ENCODE data around the gene SLC25A11.
A peak's percentile ranks its signal among the peaks of the same experiment; 100 is the strongest.
"Not testable (repeated sequence)": the region's sequence is repeated elsewhere in the genome, so short reads cannot be mapped to it uniquely, and the experiment has no call there.

Gene SLC25A11

DNA sequence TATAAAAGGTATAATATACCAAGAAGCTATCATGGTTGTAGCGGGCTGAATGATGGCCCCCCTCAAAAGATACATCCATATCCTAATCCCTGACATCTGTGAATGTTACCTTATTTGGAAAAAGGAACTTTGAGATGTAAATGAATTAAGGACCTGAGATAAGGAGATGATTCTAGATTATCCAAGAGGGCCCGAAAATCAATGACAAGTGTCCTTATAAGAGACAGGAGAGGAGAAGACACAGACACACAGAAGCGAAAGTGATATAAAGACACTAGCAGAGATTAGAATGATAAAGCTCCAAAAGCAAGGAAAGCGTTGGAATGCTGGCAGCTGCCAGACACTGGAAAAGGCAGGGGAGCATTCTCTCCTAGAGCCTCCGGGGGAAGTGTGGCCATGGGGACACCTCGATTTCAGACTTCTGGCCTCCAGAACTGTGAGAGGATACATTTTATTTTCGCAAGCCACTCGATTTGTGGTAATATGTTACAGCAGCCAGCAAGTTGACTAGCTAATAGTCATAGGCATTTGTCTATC is 20.3 kb downstream of the SLC25A11 start:
- TF ChIP-seq, protein P1, sequence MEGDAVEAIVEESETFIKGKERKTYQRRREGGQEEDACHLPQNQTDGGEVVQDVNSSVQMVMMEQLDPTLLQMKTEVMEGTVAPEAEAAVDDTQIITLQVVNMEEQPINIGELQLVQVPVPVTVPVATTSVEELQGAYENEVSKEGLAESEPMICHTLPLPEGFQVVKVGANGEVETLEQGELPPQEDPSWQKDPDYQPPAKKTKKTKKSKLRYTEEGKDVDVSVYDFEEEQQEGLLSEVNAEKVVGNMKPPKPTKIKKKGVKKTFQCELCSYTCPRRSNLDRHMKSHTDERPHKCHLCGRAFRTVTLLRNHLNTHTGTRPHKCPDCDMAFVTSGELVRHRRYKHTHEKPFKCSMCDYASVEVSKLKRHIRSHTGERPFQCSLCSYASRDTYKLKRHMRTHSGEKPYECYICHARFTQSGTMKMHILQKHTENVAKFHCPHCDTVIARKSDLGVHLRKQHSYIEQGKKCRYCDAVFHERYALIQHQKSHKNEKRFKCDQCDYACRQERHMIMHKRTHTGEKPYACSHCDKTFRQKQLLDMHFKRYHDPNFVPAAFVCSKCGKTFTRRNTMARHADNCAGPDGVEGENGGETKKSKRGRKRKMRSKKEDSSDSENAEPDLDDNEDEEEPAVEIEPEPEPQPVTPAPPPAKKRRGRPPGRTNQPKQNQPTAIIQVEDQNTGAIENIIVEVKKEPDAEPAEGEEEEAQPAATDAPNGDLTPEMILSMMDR (IDR thresholded peaks at IDR 0.05; ENCODE audit: low read depth, low read length) = no peak
- no peak for DNase-seq (ENCODE audit: low read depth in 2 of 2)

DNA sequence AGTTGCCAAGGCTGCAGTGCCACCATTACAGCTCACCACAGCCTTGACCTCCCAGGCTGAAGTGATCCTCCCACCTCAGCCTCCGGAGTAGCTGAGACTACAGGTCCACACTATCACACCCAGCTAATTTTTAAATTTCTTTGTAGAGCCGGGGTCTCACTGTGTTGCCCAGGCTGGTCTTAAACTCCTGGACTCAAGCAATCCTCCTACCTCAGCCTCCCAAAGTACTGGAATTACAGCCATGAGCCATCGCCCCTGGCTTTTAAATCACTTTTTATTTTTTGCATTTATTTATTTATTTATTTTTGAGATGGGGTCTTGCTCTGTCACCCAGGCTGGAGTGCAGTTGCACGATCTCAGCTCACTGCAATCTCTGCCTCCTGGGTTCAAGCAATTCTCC is 25.3 kb downstream of the SLC25A11 start:
- H3K4me3 ChIP-seq (replicated peaks in 1 of 2; ENCODE audit: low read depth in 2 of 2, low read length in 2 of 2); DNase-seq (ENCODE audit: low read depth in 2 of 2): not testable (repeated sequence)

More for the DNA sequence above, 20.3 kb downstream of the SLC25A11 start:
- no peak overlapping the region for H3K4me3 ChIP-seq (replicated peaks in 1 of 2; ENCODE audit: low read depth in 2 of 2, low read length in 2 of 2)

DNA sequence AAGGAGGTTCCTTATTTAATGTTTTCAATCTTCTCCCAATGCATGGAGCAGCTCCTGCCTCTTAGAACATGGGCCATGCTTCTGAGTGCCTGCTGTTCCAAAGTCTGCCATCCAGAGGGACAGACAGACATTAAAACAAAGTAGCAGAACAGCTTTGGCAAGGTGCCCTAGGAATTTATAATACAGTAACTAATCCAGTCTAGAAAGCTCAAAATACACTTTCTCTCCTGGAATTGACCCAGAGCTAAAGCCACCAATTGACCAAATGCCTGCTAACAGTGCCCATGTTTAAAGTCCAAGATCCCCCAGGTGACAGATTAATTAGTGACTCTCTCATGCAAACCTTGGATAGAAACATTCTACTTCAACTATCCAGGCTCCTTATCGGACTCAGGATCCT is 25.9 kb downstream of the SLC25A11 start:
- TF ChIP-seq, protein P1 (IDR thresholded peaks at IDR 0.05; ENCODE audit: low read depth, low read length) = no peak
- peak in 1 of 2 donors; percentile 34 for DNase-seq (ENCODE audit: low read depth in 2 of 2)
- H3K4me3 ChIP-seq (replicated peaks in 1 of 2; ENCODE audit: low read depth in 2 of 2, low read length in 2 of 2) = no peak overlapping the region

DNA sequence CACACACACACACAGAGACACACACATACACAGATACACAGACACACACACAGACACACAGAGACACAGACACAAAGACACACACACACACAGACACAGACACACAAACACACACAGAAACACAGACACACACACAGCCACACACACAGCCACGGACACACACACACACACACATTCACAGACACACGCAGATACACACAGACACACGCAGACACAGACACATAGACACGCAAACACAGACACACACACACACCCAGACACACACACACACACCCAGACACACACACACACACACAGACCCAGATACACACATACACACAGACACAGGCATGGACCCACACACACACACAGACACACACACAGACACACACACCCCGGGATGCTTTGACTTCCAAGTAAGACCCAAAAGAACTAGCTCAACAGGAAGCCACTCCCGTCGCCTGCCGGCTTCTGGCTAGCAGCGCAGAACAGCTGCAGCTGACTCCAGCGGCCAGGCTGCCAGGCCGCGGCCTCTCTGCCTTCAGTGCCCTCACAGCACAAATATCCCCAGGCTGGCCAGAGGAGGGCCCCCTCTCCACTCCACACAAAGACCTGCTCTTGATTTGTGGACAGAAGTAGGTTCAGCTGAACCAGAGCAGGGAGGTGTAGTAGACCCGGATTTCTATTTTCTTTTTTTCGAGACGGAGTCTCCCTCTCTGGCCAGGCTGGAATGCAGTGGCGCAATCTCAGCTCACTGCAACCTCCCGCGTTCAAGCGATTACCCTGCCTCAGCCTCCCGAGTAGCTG is 30.9 kb downstream of the SLC25A11 start:
- TF ChIP-seq, protein P1 (IDR thresholded peaks at IDR 0.05; ENCODE audit: low read depth, low read length) = peak; percentile 93
- H3K4me3 ChIP-seq (replicated peaks in 1 of 2; ENCODE audit: low read depth in 2 of 2, low read length in 2 of 2) = no peak overlapping the region
- DNase-seq (ENCODE audit: low read depth in 2 of 2) = peak; percentile 96 to 98

DNA sequence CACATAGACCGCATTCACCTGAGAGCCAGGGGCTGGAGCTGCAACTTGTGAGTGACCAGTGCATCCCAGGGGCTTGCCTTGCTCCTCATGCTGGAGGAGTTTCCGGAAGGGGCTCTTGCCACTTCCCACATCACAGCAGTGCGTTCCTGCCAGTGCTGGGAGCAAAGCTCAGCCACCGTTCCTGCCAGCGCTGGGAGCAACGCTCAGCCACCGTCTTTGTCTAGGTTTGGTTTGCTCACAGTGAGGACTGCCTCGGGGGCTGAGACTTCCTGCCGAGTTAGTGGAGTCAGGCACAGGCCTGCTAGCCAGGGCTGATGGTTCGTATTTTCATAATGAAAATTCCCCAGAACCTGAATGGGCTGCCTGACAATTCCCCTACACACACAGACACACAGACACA is 31.5 kb downstream of the SLC25A11 start:
- TF ChIP-seq, protein P1 (IDR thresholded peaks at IDR 0.05; ENCODE audit: low read depth, low read length) = no peak
- DNase-seq (ENCODE audit: low read depth in 2 of 2) = peak in 1 of 2 donors; percentile 23
- H3K4me3 ChIP-seq (replicated peaks in 1 of 2; ENCODE audit: low read depth in 2 of 2, low read length in 2 of 2) = no peak overlapping the region

DNA sequence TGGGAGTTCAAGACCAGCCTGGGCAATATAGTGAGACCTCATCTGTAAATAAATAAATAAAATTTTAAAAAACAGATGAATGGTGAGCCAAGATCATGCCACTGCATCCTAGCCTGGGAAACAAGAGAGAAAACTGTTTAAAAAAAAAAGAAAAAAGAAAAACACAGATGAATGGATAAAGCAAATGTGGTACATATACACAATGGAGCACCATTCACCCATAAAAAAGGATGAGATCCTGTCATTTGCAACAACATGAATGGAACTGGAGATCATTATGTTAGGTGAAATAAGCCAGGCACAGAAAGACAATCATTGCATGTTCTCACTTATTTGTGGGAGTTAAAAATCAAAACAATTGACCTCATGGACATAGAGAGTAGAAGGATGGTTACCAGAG is 33.2 kb downstream of the SLC25A11 start:
- not testable (repeated sequence) for H3K4me3 ChIP-seq (replicated peaks in 1 of 2; ENCODE audit: low read depth in 2 of 2, low read length in 2 of 2); DNase-seq (ENCODE audit: low read depth in 2 of 2)

DNA sequence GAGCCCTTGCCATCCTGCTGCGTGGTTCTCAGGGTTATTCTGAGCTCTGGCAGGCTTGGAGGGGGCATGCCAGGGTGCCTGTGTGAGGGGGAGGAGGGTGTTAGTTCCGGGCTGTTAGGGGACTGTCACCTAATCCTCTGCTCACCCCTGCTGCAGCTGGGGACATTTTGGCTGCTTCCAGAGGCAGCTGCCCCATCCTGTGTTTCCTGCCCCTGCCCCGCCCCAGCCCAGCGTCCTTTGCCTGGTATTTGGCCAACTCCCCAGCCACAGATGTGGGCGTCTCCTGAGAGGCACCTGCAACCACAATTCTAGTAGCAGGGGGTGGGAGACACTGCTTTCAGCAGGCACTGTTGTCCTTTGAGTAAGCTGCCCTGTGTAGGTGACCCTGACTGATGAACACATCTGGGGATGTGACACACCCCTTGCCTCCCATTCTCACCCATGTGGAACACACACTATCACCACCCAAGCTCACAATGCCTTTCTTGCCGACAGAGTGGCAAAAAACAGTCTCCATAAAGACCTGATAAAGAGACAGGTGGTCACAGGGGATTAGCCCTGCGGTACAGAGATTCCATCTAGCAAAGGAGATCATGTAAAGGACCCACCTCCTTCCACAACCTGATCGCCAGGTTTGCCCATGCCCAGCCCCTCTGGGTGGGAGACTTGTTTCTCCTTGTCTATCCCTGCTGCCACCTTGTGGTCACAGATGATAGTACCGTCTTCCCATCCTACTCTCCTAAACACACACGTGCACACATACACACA is 36.6 kb downstream of the SLC25A11 start, which contains the start of gene CHRNE:
Gene CHRNE, minus strand, starts transcription at position 48 of the 768 bp plus-strand sequence. Its CDS starts 35 bp downstream, at position 13.
- H3K4me3 ChIP-seq (replicated peaks in 1 of 2; ENCODE audit: low read depth in 2 of 2, low read length in 2 of 2) = no peak within 1 kb of the TSS

More for the DNA sequence above, 36.6 kb downstream of the SLC25A11 start, which contains the start of gene CHRNE:
- DNase-seq (ENCODE audit: low read depth in 2 of 2) = peak; percentile 84 to 85
- TF ChIP-seq, protein P1 (IDR thresholded peaks at IDR 0.05; ENCODE audit: low read depth, low read length) = peak; percentile 85
